Measurements from ENCODE around the gene DEF6. TPM values are rescaled to one million over a fixed set of nuclear protein-coding genes. Genes with fewer than 3 reads are reported as not detected.

DEF6 gene
- total and polyA plus RNA-seq, 2 of the 13 experiments (the other 11 are each of a cell fraction or from before 2014, with no cell fraction given): 5.2 to 10.0 TPM

- no peak for TF ChIP-seq ZNF646 (CRISPR knock-in tag; IDR thresholded peaks at IDR 0.05)
- TF ChIP-seq KLF11 (CRISPR knock-in tag; IDR thresholded peaks at IDR 0.05): peak; percentile 78; the same call in 1 of the 2 replicates
- no peak for TF ChIP-seq HES4 (CRISPR knock-in tag; IDR thresholded peaks at IDR 0.05; ENCODE audit: borderline replicate concordance)
- peak; percentile 47; the same call in 1 of the 2 replicates for TF ChIP-seq NFE2L2 (IDR thresholded peaks at IDR 0.05; ENCODE audit: low read length)
- peak; percentile 15; the same call in 1 of the 2 replicates for TF ChIP-seq ZNF7 (CRISPR knock-in tag; IDR thresholded peaks at IDR 0.05)
- peak; percentile 76 for TF ChIP-seq THAP11 (CRISPR knock-in tag; IDR thresholded peaks at IDR 0.05)
- no peak for TF ChIP-seq ARNT (IDR thresholded peaks at IDR 0.05)
- no peak for TF ChIP-seq NFIB (CRISPR knock-in tag; IDR thresholded peaks at IDR 0.05; ENCODE audit: borderline replicate concordance)
- peak; percentile 91; the same call in 1 of the 2 replicates for TF ChIP-seq ZNF614 (CRISPR knock-in tag; IDR thresholded peaks at IDR 0.05; ENCODE audit: borderline replicate concordance)
- TF ChIP-seq ZNF710 (CRISPR knock-in tag; IDR thresholded peaks at IDR 0.05; ENCODE audit: borderline replicate concordance): no peak; the same call in 1 of the 2 replicates
- peak; percentile 47; the same call in 1 of the 2 replicates for TF ChIP-seq PHF8 (CRISPR knock-in tag; IDR thresholded peaks at IDR 0.05)
- TF ChIP-seq BCL6 (CRISPR knock-in tag; IDR thresholded peaks at IDR 0.05): peak; percentile 95
- peak; percentile 75 for TF ChIP-seq PRDM10 (CRISPR knock-in tag; IDR thresholded peaks at IDR 0.05; ENCODE audit: low read depth)
- TF ChIP-seq ZNF234 (CRISPR knock-in tag; conservative IDR thresholded peaks at IDR 0.05): no peak
- TF ChIP-seq CREBL2 (CRISPR knock-in tag; IDR thresholded peaks at IDR 0.05; ENCODE audit: borderline replicate concordance): no peak
- TF ChIP-seq ZBTB7B (CRISPR knock-in tag; IDR thresholded peaks at IDR 0.05): peak; percentile 52; the same call in 1 of the 2 replicates
- TF ChIP-seq RFX3 (CRISPR knock-in tag; IDR thresholded peaks at IDR 0.05): peak; percentile 5; the same call in 1 of the 2 replicates
- peak; percentile 66 for TF ChIP-seq SMC3 (IDR thresholded peaks at IDR 0.05; ENCODE audit: low read length)
These were observed 62.9 kb downstream of the DEF6 start (continued) for GRCh38 chr6:35360349-35361138.

All from HepG2 (cell line).